ENCODE results near the gene GPC6.

The GPC6 gene

GRCh38 chr13:94020426-94020825, 793.8 kb downstream of the GPC6 start:
- DNase-seq = no peak

- DNase-seq = peak; percentile 35
Observed at GRCh38 chr13:94020833-94021232, 794.2 kb downstream of the GPC6 start.

- no peak for DNase-seq
Observed at GRCh38 chr13:94028234-94028633, 801.6 kb downstream of the GPC6 start.

GRCh38 chr13:94028650-94029049, 802.0 kb downstream of the GPC6 start:
- no peak for DNase-seq

GRCh38 chr13:94030415-94031119, 804.0 kb downstream of the GPC6 start:
- DNase-seq = no peak

GRCh38 chr13:94031609-94032008, 805.0 kb downstream of the GPC6 start:
- DNase-seq = no peak

- DNase-seq = no peak
Observed at GRCh38 chr13:94033098-94033497, 806.5 kb downstream of the GPC6 start.

GRCh38 chr13:94033830-94034642, 807.4 kb downstream of the GPC6 start:
- DNase-seq = no peak

- no peak for DNase-seq
Observed at GRCh38 chr13:94050039-94050438, 823.4 kb downstream of the GPC6 start.

GRCh38 chr13:94050686-94051085, 824.1 kb downstream of the GPC6 start:
- no peak for DNase-seq

GRCh38 chr13:94053986-94054593, 827.5 kb downstream of the GPC6 start:
- no peak for DNase-seq

- peak; percentile 34 for DNase-seq
Observed at GRCh38 chr13:94056362-94056990, 829.9 kb downstream of the GPC6 start.

GRCh38 chr13:94057618-94058186, 831.1 kb downstream of the GPC6 start:
- DNase-seq = no peak

GRCh38 chr13:94058821-94059360, 832.3 kb downstream of the GPC6 start:
- no peak for DNase-seq

GRCh38 chr13:94061301-94061700, 834.7 kb downstream of the GPC6 start:
- peak; percentile 73 for DNase-seq

GRCh38 chr13:94063096-94063495, 836.5 kb downstream of the GPC6 start:
- DNase-seq = peak; percentile 44

- no peak for DNase-seq
Observed at GRCh38 chr13:94063848-94064247, 837.2 kb downstream of the GPC6 start.

GRCh38 chr13:94065741-94066140, 839.1 kb downstream of the GPC6 start:
- peak; percentile 52 for DNase-seq

- peak; percentile 67 for DNase-seq
Observed at GRCh38 chr13:94073007-94073744, 846.6 kb downstream of the GPC6 start.

GRCh38 chr13:94079876-94080275, 853.3 kb downstream of the GPC6 start:
- peak; percentile 47 for DNase-seq

GRCh38 chr13:94080527-94080926, 853.9 kb downstream of the GPC6 start:
- DNase-seq = no peak

- no peak for DNase-seq
Observed at GRCh38 chr13:94087100-94087499, 860.5 kb downstream of the GPC6 start.
